SU-DHL-6 (cell line): ENCODE data around the gene CENPF.

Source experiments
- H2AFZ ChIP-seq: fragments of 200-600 bp; sonication (generic); 2 replicates; pipeline ENCODE4 v1.6.1; 2014; ENCODE audit warnings: low read depth, mild to moderate bottlenecking, moderate library complexity, mixed read lengths, antibody characterized with exemption, low read length; ENCODE audit not compliant: severe bottlenecking
- H3F3A ChIP-seq: fragments of 200-600 bp; shearing (Covaris generic); 2 replicates; pipeline ENCODE4 v1.6.0; 2016; ENCODE audit warnings: antibody characterized with exemption, mild to moderate bottlenecking; ENCODE audit not compliant: insufficient read depth
- H3K27ac ChIP-seq: fragments of 200-600 bp; sonication (generic); 2 replicates; pipeline ENCODE4 v1.5.1; 2016; ENCODE audit warnings: low read depth, mild to moderate bottlenecking, low read length, moderate library complexity, mixed read lengths
- H3K27me3 ChIP-seq: fragments of 200-600 bp; sonication (generic), shearing (Covaris generic); 2 replicates; pipeline ENCODE4 v1.6.0; 2014; ENCODE audit warnings: mild to moderate bottlenecking, low read length
- H3K36me3 ChIP-seq: fragments of 200-600 bp; sonication (generic); 2 replicates; pipeline ENCODE4 v1.6.1; 2014; ENCODE audit warnings: mild to moderate bottlenecking, low read length, mixed read lengths
- H3K4me2 ChIP-seq: fragments of 300-600, 200-600 bp; shearing (Covaris generic), sonication (generic); 2 replicates; pipeline ENCODE4 v1.6.0; 2014; ENCODE audit warnings: low read length, low read depth, mild to moderate bottlenecking; ENCODE audit not compliant: poor library complexity, severe bottlenecking
- H3K4me3 ChIP-seq: fragments of 200-600 bp; sonication (generic); 2 replicates; pipeline ENCODE4 v1.5.1; 2014; ENCODE audit warnings: antibody characterized with exemption, low read length, mild to moderate bottlenecking, mixed read lengths; ENCODE audit not compliant: insufficient read depth, poor library complexity, severe bottlenecking
- H3K79me2 ChIP-seq: fragments of 200-600 bp; sonication (generic); 2 replicates; pipeline ENCODE4 v1.6.1; 2014; ENCODE audit warnings: mild to moderate bottlenecking, low read length, moderate library complexity; ENCODE audit not compliant: insufficient read depth
- H3K9ac ChIP-seq: fragments of 200-600 bp; sonication (generic); 2 replicates; pipeline ENCODE4 v1.7.0; 2014; ENCODE audit warnings: mild to moderate bottlenecking, low read length
- H3K9me2 ChIP-seq: fragments of 200-600 bp; sonication (generic); replicated peaks from 2 replicates; pipeline ENCODE4 v1.6.1; 2014; ENCODE audit warnings: low read length; ENCODE audit not compliant: insufficient read depth
- H3K9me3 ChIP-seq: fragments of 200-600 bp; sonication (generic); 2 replicates; pipeline ENCODE4 v1.6.1; 2014; ENCODE audit warnings: low read length, mixed read lengths; ENCODE audit not compliant: insufficient read depth
- H4K20me1 ChIP-seq: fragments of 200-600 bp; sonication (generic); 2 replicates; pipeline ENCODE4 v1.6.1; 2014; ENCODE audit warnings: low read depth, mild to moderate bottlenecking, antibody characterized with exemption, low read length, moderate library complexity, mixed read lengths
- CTCF ChIP-seq: fragments of 200-600 bp; sonication (generic); IDR thresholded peaks from one replicate; pipeline ENCODE4 v1.5.1; 2017; ENCODE audit warnings: antibody characterized with exemption, mild to moderate bottlenecking, low read length, moderate library complexity; ENCODE audit not compliant: insufficient read depth, poor library complexity, severe bottlenecking
- EZH2phosphoT487 ChIP-seq: fragments of 200-600 bp; sonication (generic), shearing (Covaris generic); conservative IDR thresholded peaks from 2 replicates; pipeline ENCODE4 v1.6.1; 2018; ENCODE audit warnings: mild to moderate bottlenecking, antibody characterized with exemption, low read length, moderate library complexity, mixed read lengths

The CENPF gene

GRCh38 chr1:214586621-214587020, 16.4 kb upstream of the CENPF start:
- H3K9ac ChIP-seq, result no peak overlapping the region
- no peaks in the 10 kb centered on the region for H3K9me3 ChIP-seq
- no peaks in the 10 kb centered on the region for H4K20me1 ChIP-seq
- no peak overlapping the region for H3K4me2 ChIP-seq
- H3K27me3 ChIP-seq, result no peaks in the 10 kb centered on the region
- TF ChIP-seq EZH2phosphoT487 (no peak), CTCF (no peak)
- no peak overlapping the region for H3K4me3 ChIP-seq
- no peaks in the 10 kb centered on the region for H3K9me2 ChIP-seq
- H3K27ac ChIP-seq, result no peak overlapping the region
- no peak overlapping the region for H2AFZ ChIP-seq
- no peaks in the 10 kb centered on the region for H3F3A ChIP-seq
- H3K36me3 ChIP-seq, result no peaks in the 10 kb centered on the region
- H3K79me2 ChIP-seq, result no peaks in the 10 kb centered on the region

- Histone ChIP-seq H3K36me3 (no peaks in the 10 kb centered on the region), H2AFZ (no peak overlapping the region), H3F3A (no peaks in the 10 kb centered on the region), H3K4me2 (no peak overlapping the region), H4K20me1 (no peaks in the 10 kb centered on the region), H3K79me2 (no peaks in the 10 kb centered on the region), H3K4me3 (no peak overlapping the region), H3K9ac (no peak overlapping the region), H3K9me2 (no peaks in the 10 kb centered on the region), H3K27ac (no peak overlapping the region), H3K9me3 (no peaks in the 10 kb centered on the region), H3K27me3 (no peaks in the 10 kb centered on the region)
- TF ChIP-seq EZH2phosphoT487 (no peak), CTCF (no peak)
Measured at GRCh38 chr1:214587165-214587564, 15.8 kb upstream of the CENPF start.

GRCh38 chr1:214588963-214589597, 13.9 kb upstream of the CENPF start:
- Histone ChIP-seq H3K9me3 (no peaks in the 10 kb centered on the region), H3F3A (no peaks in the 10 kb centered on the region), H4K20me1 (no peaks in the 10 kb centered on the region), H3K36me3 (no peaks in the 10 kb centered on the region), H3K27me3 (no peaks in the 10 kb centered on the region), H3K4me3 (no peak overlapping the region), H2AFZ (no peak overlapping the region), H3K79me2 (no peaks in the 10 kb centered on the region), H3K9ac (no peak overlapping the region), H3K4me2 (no peak overlapping the region), H3K27ac (no peak overlapping the region), H3K9me2 (no peaks in the 10 kb centered on the region)
- TF ChIP-seq EZH2phosphoT487, result no peak
- TF ChIP-seq CTCF, result no peak
